MM.1S (cell line): ENCODE measurements around the gene PP2D1.

ENCODE experiments used
- DNase-seq: peaks from one replicate; pipeline ENCODE4 v3.0.0-alpha.2; 2015
- H2AFZ ChIP-seq: fragments of 300-600 bp; sonication (generic); 2 replicates; pipeline ENCODE4 v1.6.0; 2016; ENCODE audit warnings: antibody characterized with exemption, low read length
- H3F3A ChIP-seq: fragments of 300-600 bp; sonication (generic); 2 replicates; pipeline ENCODE4 v1.6.1; 2016; ENCODE audit warnings: mild to moderate bottlenecking, antibody characterized with exemption, low read length, moderate library complexity, mixed read lengths; ENCODE audit not compliant: insufficient read depth
- H3K27ac ChIP-seq: fragments of 300-600 bp; sonication (generic); 2 replicates; pipeline ENCODE4 v1.5.1; 2016; ENCODE audit warnings: mild to moderate bottlenecking, low read length
- H3K27me3 ChIP-seq: fragments of 300-600 bp; sonication (generic); replicated peaks from 2 replicates; pipeline ENCODE4 v1.6.0; 2016; ENCODE audit warnings: low read length; ENCODE audit not compliant: insufficient read depth
- H3K36me3 ChIP-seq: fragments of 300-600 bp; sonication (generic); replicated peaks from 2 replicates; pipeline ENCODE4 v1.6.1; 2016; ENCODE audit warnings: mild to moderate bottlenecking, low read length, mixed read lengths; ENCODE audit not compliant: insufficient read depth
- H3K4me1 ChIP-seq: fragments of 300-600 bp; sonication (generic); 2 replicates; pipeline ENCODE4 v1.6.1; 2016; ENCODE audit warnings: low read length, mixed read lengths
- H3K4me2 ChIP-seq: fragments of 300-600 bp; sonication (generic); 2 replicates; pipeline ENCODE4 v1.6.0; 2016; ENCODE audit warnings: low read depth, low read length
- H3K4me3 ChIP-seq: fragments of 300-600 bp; sonication (generic); 2 replicates; pipeline ENCODE4 v1.5.1; 2016; ENCODE audit warnings: low read length, mixed read lengths
- H3K79me2 ChIP-seq: fragments of 300-600 bp; sonication (generic); 2 replicates; pipeline ENCODE4 v1.6.1; 2016; ENCODE audit warnings: mixed run types, low read length, mixed read lengths
- H3K9ac ChIP-seq: fragments of 300-600 bp; sonication (generic); 2 replicates; pipeline ENCODE4 v1.6.1; 2016; ENCODE audit warnings: low read length, mixed read lengths
- H3K9me2 ChIP-seq: fragments of 300-600 bp; sonication (generic); replicated peaks from 2 replicates; pipeline ENCODE4 v1.6.1; 2016; ENCODE audit warnings: mild to moderate bottlenecking, low read length, mixed read lengths; ENCODE audit not compliant: insufficient read depth
- H3K9me3 ChIP-seq: fragments of 300-600 bp; sonication (generic); replicated peaks from 2 replicates; pipeline ENCODE4 v1.6.1; 2016; ENCODE audit warnings: mild to moderate bottlenecking, low read length, mixed read lengths; ENCODE audit not compliant: insufficient read depth
- H4K20me1 ChIP-seq: fragments of 300-600 bp; sonication (generic); 2 replicates; pipeline ENCODE4 v1.6.1; 2016; ENCODE audit warnings: mild to moderate bottlenecking, low read length, moderate library complexity, mixed read lengths; ENCODE audit not compliant: insufficient read depth
- CTCF ChIP-seq: fragments of 300-600 bp; sonication (generic); IDR thresholded peaks from 2 replicates; pipeline ENCODE4 v1.5.1; 2016; ENCODE audit warnings: antibody characterized with exemption, low read length, mixed read lengths
- EZH2 ChIP-seq: fragments of 300-600 bp; sonication (generic); optimal IDR thresholded peaks from 2 replicates; pipeline ENCODE3; 2017; ENCODE audit warnings: low read depth, mild to moderate bottlenecking, antibody characterized with exemption, low read length, mixed read lengths
- EZH2phosphoT487 ChIP-seq: fragments of 300-600 bp; sonication (generic); IDR thresholded peaks from 2 replicates; pipeline ENCODE4 v1.6.1; 2018; ENCODE audit warnings: antibody characterized with exemption, low read length

Gene PP2D1

GRCh38 chr3:20013396-20013795 lies 1.3 kb upstream of the PP2D1 start:
- TF ChIP-seq CTCF (no peak), EZH2phosphoT487 (no peak), EZH2 (no peak)
- DNase-seq: no peak
- H2AFZ ChIP-seq: no peak overlapping the region

GRCh38 chr3:20008646-20009045 lies 3.4 kb downstream of the PP2D1 start:
- no peaks in the 10 kb centered on the region for H4K20me1 ChIP-seq
- H3F3A ChIP-seq: no peaks in the 10 kb centered on the region
- H3K27ac ChIP-seq: no peak overlapping the region
- H3K36me3 ChIP-seq: no peaks in the 10 kb centered on the region
- no peaks in the 10 kb centered on the region for H3K79me2 ChIP-seq
- no peak for DNase-seq
- H3K4me3 ChIP-seq: no peak overlapping the region
- no peaks in the 10 kb centered on the region for H3K27me3 ChIP-seq
- TF ChIP-seq CTCF (no peak), EZH2 (no peak), EZH2phosphoT487 (no peak)
- H3K4me2 ChIP-seq: no peak overlapping the region
- H3K4me1 ChIP-seq: no peaks in the 10 kb centered on the region
- H3K9me3 ChIP-seq: no peaks in the 10 kb centered on the region
- H3K9me2 ChIP-seq: no peaks in the 10 kb centered on the region
- H3K9ac ChIP-seq: no peak overlapping the region
- no peak overlapping the region for H2AFZ ChIP-seq

More at GRCh38 chr3:20013396-20013795, 1.3 kb upstream of the PP2D1 start:
- Histone ChIP-seq H3K4me1 (no peaks in the 10 kb centered on the region), H4K20me1 (no peaks in the 10 kb centered on the region), H3F3A (no peaks in the 10 kb centered on the region), H3K4me2 (no peak overlapping the region), H3K79me2 (no peaks in the 10 kb centered on the region), H3K4me3 (no peak overlapping the region), H3K27ac (no peak overlapping the region), H3K27me3 (no peaks in the 10 kb centered on the region), H3K9me3 (no peaks in the 10 kb centered on the region), H3K9ac (no peak overlapping the region), H3K9me2 (no peaks in the 10 kb centered on the region), H3K36me3 (no peaks in the 10 kb centered on the region)

- Histone ChIP-seq H3K27me3 (no peaks in the 10 kb centered on the region), H3K27ac (no peak overlapping the region), H3K9me2 (no peaks in the 10 kb centered on the region), H3F3A (no peaks in the 10 kb centered on the region), H4K20me1 (no peaks in the 10 kb centered on the region), H3K9me3 (no peaks in the 10 kb centered on the region), H3K4me2 (no peak overlapping the region), H3K4me3 (no peak overlapping the region), H3K9ac (no peak overlapping the region), H3K4me1 (no peaks in the 10 kb centered on the region), H3K79me2 (no peaks in the 10 kb centered on the region), H3K36me3 (no peaks in the 10 kb centered on the region), H2AFZ (no peak overlapping the region)
- DNase-seq: no peak
- TF ChIP-seq EZH2 (no peak), EZH2phosphoT487 (no peak)
These were observed 4.1 kb downstream of the PP2D1 start for GRCh38 chr3:20007960-20008359.

GRCh38 chr3:20001932-20002331 lies 10.1 kb downstream of the PP2D1 start:
- no peak for TF ChIP-seq CTCF
- no peak for TF ChIP-seq EZH2
- TF ChIP-seq EZH2phosphoT487: no peak
- H3K4me1 ChIP-seq: no peaks in the 10 kb centered on the region
- no peaks in the 10 kb centered on the region for H3K79me2 ChIP-seq
- no peak overlapping the region for H3K4me3 ChIP-seq
- no peaks in the 10 kb centered on the region for H3K9me2 ChIP-seq
- DNase-seq: no peak
- H3F3A ChIP-seq: no peaks in the 10 kb centered on the region
- no peaks in the 10 kb centered on the region for H3K27me3 ChIP-seq
- H3K27ac ChIP-seq: no peak overlapping the region
- H3K4me2 ChIP-seq: no peak overlapping the region
- H3K36me3 ChIP-seq: no peaks in the 10 kb centered on the region
- H2AFZ ChIP-seq: no peak overlapping the region
- H3K9me3 ChIP-seq: no peaks in the 10 kb centered on the region
- H4K20me1 ChIP-seq: no peaks in the 10 kb centered on the region
- H3K9ac ChIP-seq: no peak overlapping the region
